Naive thymus-derived CD4-positive, alpha-beta T cell (primary cell): ENCODE data around the gene TECPR2. TPM values are rescaled to one million over a fixed set of nuclear protein-coding genes. Genes with fewer than 3 reads are reported as not detected.
A peak's percentile ranks its signal among the peaks of the same experiment; 100 is the strongest.

Experiments used
- ATAC-seq: fragments of 150-1000 bp; cut with Tn5 transposase; 2 replicates; pipeline ENCODE4 v1.10.0; 2021; ENCODE audit warnings: mild to moderate bottlenecking, moderate library complexity
- CTCF ChIA-PET: fragments of 350-600 bp; sonication (Branson Sonifier 250); formaldehyde crosslinking; loops from one replicate; lab custom pipeline; 2021; ENCODE audit warnings: antibody characterized with exemption; lab: Charles Lee
- POLR2A ChIA-PET: fragments of 350-600 bp; sonication (Branson Sonifier 250); formaldehyde crosslinking; loops from one replicate; lab custom pipeline; 2021; ENCODE audit warnings: antibody characterized with exemption, inconsistent platforms; lab: Charles Lee
- DNase-seq, 9 donors: peaks; one replicate each; pipeline versions ENCODE4 v3.0.0 to v3.0.0-alpha.2; 2020 to 2022; ENCODE audit warnings: mixed read lengths in 1 of 9
- H3K27ac ChIP-seq: one replicate; pipeline ENCODE4 v1.7.0; 2013; ENCODE audit warnings: mild to moderate bottlenecking, low read depth, low read length, moderate library complexity
- H3K27me3 ChIP-seq, 2 donors: one replicate each; pipeline ENCODE4 v1.7.0; 2013; ENCODE audit warnings: low read length in 2 of 2, mild to moderate bottlenecking in 2 of 2, moderate library complexity in 2 of 2; ENCODE audit not compliant: control insufficient read depth in 2 of 2, insufficient read depth in 2 of 2
- H3K36me3 ChIP-seq, 3 experiments: 1 replicate in 2 of 3; 2 replicates in 1 of 3; pipeline ENCODE4 v1.7.0; 2013; ENCODE audit warnings: low read length in 3 of 3, mild to moderate bottlenecking in 3 of 3, moderate library complexity in 1 of 3; ENCODE audit not compliant: insufficient read depth in 3 of 3, control insufficient read depth in 2 of 3
- H3K4me1 ChIP-seq, 2 donors: one replicate each; pipeline ENCODE4 v1.7.0; 2013; ENCODE audit warnings: low read length in 2 of 2, mild to moderate bottlenecking in 2 of 2, moderate library complexity in 1 of 2; ENCODE audit not compliant: control insufficient read depth in 2 of 2, insufficient read depth in 2 of 2
- H3K4me3 ChIP-seq: 2 replicates; pipeline ENCODE4 v1.7.0; 2013; ENCODE audit warnings: mild to moderate bottlenecking, low read length
- H3K9me3 ChIP-seq, 3 experiments: 1 replicate in 2 of 3; 2 replicates in 1 of 3; pipeline ENCODE4 v1.7.0; 2013; ENCODE audit warnings: low read length in 3 of 3; ENCODE audit not compliant: control insufficient read depth in 2 of 3
- H3K27ac Mint-ChIP-seq, 9 donors: one replicate each; pipeline ENCODE4 v1.8.0; 2020 to 2022; ENCODE audit warnings: mixed read lengths in 9 of 9, mild to moderate bottlenecking in 8 of 9, moderate library complexity in 5 of 9, inconsistent platforms in 2 of 9
- H3K27me3 Mint-ChIP-seq, 5 donors: one replicate each; pipeline ENCODE4 v1.8.0; 2021 to 2022; ENCODE audit warnings: mixed read lengths in 5 of 5, mild to moderate bottlenecking in 1 of 5
- H3K36me3 Mint-ChIP-seq, 5 donors: one replicate each; pipeline ENCODE4 v1.8.0; 2020 to 2022; ENCODE audit warnings: mixed read lengths in 5 of 5, mild to moderate bottlenecking in 3 of 5, inconsistent platforms in 1 of 5
- H3K4me1 Mint-ChIP-seq, 7 donors: one replicate each; pipeline ENCODE4 v1.8.0; 2020 to 2022; ENCODE audit warnings: mixed read lengths in 7 of 7, mild to moderate bottlenecking in 3 of 7, inconsistent platforms in 1 of 7
- H3K4me3 Mint-ChIP-seq, 10 donors: one replicate each; pipeline ENCODE4 v1.8.0; 2020 to 2022; ENCODE audit warnings: mild to moderate bottlenecking in 10 of 10, mixed read lengths in 10 of 10, moderate library complexity in 6 of 10, inconsistent platforms in 2 of 10
- H3K9me3 Mint-ChIP-seq, 11 donors: one replicate each; pipeline ENCODE4 v1.8.0; 2020 to 2022; ENCODE audit warnings: mixed read lengths in 11 of 11, mild to moderate bottlenecking in 4 of 11, inconsistent platforms in 1 of 11, moderate library complexity in 1 of 11
- intact Hi-C, 2 donors: fragments of 100-400 bp; cut with micrococcal nuclease; formaldehyde crosslinking; loops; one replicate each; pipeline ENCODE4 v1.15.1; 2023
- polyA plus RNA-seq, 2 donors: library from polyadenylated mRNA; unstranded; fragments of 300-500 nt; fragmentation: Illumina TruSeq; gene quantifications; one replicate each; pipeline ENCODE4 v1.2.3, GENCODE V29; 2021
- total RNA-seq, 6 experiments: library from RNA in 5 of 6; stranded (reverse) in 5 of 6; gene quantifications; 1 replicate in 5 of 6; 2 replicates in 1 of 6; pipeline ENCODE4 v1.2.3 and lab custom pipeline; 2021 to 2026

Gene TECPR2
- total and polyA plus RNA-seq, 7 experiments from 2014 or later, result 5.2 to 12.9 (median 10.0) TPM

- Histone ChIP-seq H3K9me3 (no peaks in the 10 kb centered on the region), H3K4me3 (no peak overlapping the region), H3K4me1 (no peaks in the 10 kb centered on the region), H3K27me3 (no peaks in the 10 kb centered on the region), H3K36me3 (peaks cover 0 to 52% (median 5%) of the 10 kb centered on the region in 3 experiments), H3K27ac (no peak overlapping the region)
- CTCF ChIA-PET, result no interaction called here
- Mint-ChIP-seq H3K4me1 (no peaks in the 10 kb centered on the region), H3K27ac (no peak overlapping the region), H3K9me3 (no peaks in the 10 kb centered on the region), H3K27me3 (no peaks in the 10 kb centered on the region), H3K36me3 (peaks cover 0 to 53% (median 13%) of the 10 kb centered on the region in 5 donors), H3K4me3 (no peak overlapping the region)
- POLR2A ChIA-PET, result no interaction called here
- no peak for DNase-seq
- intact Hi-C loops, result no loop called here
- no peak for ATAC-seq
Observed at GRCh38 chr14:102452302-102452701, 89.6 kb downstream of the TECPR2 start.

DNA sequence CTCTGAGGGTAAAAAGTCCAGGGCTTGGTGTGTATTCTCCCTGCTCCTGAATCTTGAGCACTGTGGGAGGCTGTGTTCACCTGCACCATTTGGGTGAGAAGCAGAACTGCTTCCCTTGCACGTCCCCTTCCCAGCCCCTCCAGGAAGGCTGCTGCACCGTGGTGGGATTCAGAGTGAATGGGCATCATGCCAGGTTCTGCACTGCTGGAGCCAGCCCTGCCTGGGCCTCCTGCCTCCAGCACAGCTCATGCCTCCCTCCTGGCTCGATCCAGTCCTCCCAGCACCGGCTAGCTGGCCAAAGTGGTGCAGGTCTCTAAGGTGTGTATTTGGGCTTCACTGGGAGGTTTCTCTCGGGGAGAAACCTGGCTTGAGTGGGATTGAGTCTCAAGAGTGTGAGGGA, 92.0 kb downstream of the TECPR2 start:
- peaks cover 0 to 62% (median 8%) of the 10 kb centered on the region in 5 donors for H3K36me3 Mint-ChIP-seq
- H3K4me3 ChIP-seq, result no peak overlapping the region
- H3K4me1 ChIP-seq, result no peaks in the 10 kb centered on the region
- no peak overlapping the region for H3K4me3 Mint-ChIP-seq
- H3K36me3 ChIP-seq, result peaks cover 0 to 51% (median 5%) of the 10 kb centered on the region in 3 experiments
- H3K27ac ChIP-seq, result no peak overlapping the region
- H3K4me1 Mint-ChIP-seq, result no peaks in the 10 kb centered on the region
- DNase-seq (no peak), ATAC-seq (no peak)
- intact Hi-C loops, result no loop called here
- H3K27ac Mint-ChIP-seq, result no peak overlapping the region
- H3K9me3 ChIP-seq, result no peaks in the 10 kb centered on the region
- ChIA-PET POLR2A (no interaction called here), CTCF (no interaction called here)
- no peaks in the 10 kb centered on the region for H3K9me3 Mint-ChIP-seq
- no peaks in the 10 kb centered on the region for H3K27me3 Mint-ChIP-seq
- no peaks in the 10 kb centered on the region for H3K27me3 ChIP-seq

GRCh38 chr14:102457509-102457908, 94.8 kb downstream of the TECPR2 start:
- no peaks in the 10 kb centered on the region for H3K4me1 ChIP-seq
- peaks cover 0 to 47% (median 4%) of the 10 kb centered on the region in 5 donors for H3K36me3 Mint-ChIP-seq
- H3K27me3 ChIP-seq, result no peaks in the 10 kb centered on the region
- H3K27me3 Mint-ChIP-seq, result no peaks in the 10 kb centered on the region
- peaks cover 0 to 7% (median 2%) of the 10 kb centered on the region in 7 donors for H3K4me1 Mint-ChIP-seq
- no peak for ATAC-seq
- no peaks in the 10 kb centered on the region for H3K9me3 ChIP-seq
- CTCF ChIA-PET, result no interaction called here
- H3K27ac ChIP-seq, result no peak overlapping the region
- intact Hi-C loops, result loop anchor here in 1 of 2 donors (1.0 kb wide), 1 partner anchor 59 kb away; no protein-coding TSS in a partner anchor
- H3K36me3 ChIP-seq, result peaks cover 0 to 24% (median 0%) of the 10 kb centered on the region in 3 experiments
- no peaks in the 10 kb centered on the region for H3K9me3 Mint-ChIP-seq
- H3K4me3 ChIP-seq, result no peak overlapping the region
- POLR2A ChIA-PET, result no interaction called here
- no peak overlapping the region for H3K4me3 Mint-ChIP-seq
- DNase-seq, result no peak
- no peak overlapping the region for H3K27ac Mint-ChIP-seq

DNA sequence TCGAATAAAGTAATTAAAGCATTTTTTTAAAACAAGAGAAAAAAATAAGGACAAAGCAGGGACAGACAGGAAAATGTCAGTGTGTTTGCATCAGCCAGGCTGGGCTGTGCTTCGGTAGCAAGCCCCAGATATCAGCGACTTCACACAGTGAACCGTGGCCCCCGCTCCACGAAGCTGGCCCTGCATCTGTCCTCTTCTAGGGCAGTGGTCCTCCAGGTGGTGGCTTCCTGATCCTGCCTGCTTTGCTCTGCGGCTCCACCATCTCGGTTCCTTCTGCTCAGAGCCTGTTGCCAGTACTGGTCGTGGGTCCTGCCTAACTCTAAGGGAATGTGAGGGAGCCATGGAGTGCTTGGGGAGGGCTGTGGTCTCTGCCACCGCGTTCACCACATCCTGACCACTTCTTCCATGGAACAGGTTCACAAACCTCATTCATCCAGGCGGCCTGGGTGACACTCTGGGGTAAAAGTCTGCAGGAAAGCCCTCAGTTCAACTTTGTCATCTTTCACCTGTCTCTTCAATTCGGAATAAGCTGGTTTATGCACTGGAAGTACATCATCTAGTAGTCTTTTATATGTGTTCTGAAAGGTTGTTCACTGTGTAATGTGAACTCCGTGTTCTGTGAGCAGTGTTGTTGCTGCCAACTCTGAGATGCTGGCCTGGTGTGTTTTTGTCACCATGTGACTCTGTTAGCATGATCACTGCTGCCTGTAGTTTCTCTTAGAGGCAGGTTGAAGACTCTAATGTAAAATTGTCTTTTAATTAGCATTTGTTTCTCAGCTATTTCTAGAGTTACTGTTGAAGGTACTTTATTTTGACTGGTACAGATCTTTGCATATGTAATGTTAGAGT, 99.0 kb downstream of the TECPR2 start:
- no peaks in the 10 kb centered on the region for H3K27me3 Mint-ChIP-seq

DNA sequence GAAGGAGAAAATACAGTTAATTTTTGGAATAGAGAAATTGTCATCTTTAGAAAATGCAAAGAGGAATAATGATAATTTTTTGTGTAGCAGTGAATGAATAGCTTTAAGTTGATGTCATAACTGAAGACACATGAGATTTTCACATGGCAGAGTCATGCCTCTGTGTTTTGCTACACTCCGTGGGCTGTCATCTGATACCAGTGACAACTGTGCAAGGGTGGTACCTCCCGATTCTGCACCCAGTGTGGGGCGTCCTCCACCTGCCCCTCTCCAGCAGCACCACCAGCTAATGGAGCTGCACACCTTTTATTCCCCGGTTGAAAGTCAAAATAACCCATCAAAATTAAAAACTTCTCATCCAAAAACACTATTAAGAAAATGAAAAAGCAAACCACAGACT, 99.7 kb downstream of the TECPR2 start:
- Histone ChIP-seq H3K4me1 (no peaks in the 10 kb centered on the region), H3K36me3 (peaks cover 0 to 24% (median 3%) of the 10 kb centered on the region in 3 experiments), H3K9me3 (no peaks in the 10 kb centered on the region), H3K27me3 (no peaks in the 10 kb centered on the region), H3K27ac (no peak overlapping the region), H3K4me3 (no peak overlapping the region)
- Mint-ChIP-seq H3K27me3 (no peaks in the 10 kb centered on the region), H3K36me3 (peaks cover 0 to 55% (median 19%) of the 10 kb centered on the region in 5 donors), H3K9me3 (no peaks in the 10 kb centered on the region), H3K4me3 (no peak overlapping the region), H3K27ac (no peak overlapping the region), H3K4me1 (peaks cover 0 to 7% (median 3%) of the 10 kb centered on the region in 7 donors)
- DNase-seq (no peak), ATAC-seq (no peak)
- ChIA-PET CTCF (no interaction called here), POLR2A (no interaction called here)
- intact Hi-C loops, result no loop called here

More for the DNA sequence above, 99.0 kb downstream of the TECPR2 start:
- Mint-ChIP-seq H3K27ac (no peak overlapping the region), H3K9me3 (no peaks in the 10 kb centered on the region), H3K36me3 (peaks cover 0 to 56% (median 14%) of the 10 kb centered on the region in 5 donors), H3K4me1 (peaks cover 0 to 7% (median 3%) of the 10 kb centered on the region in 7 donors), H3K4me3 (no peak overlapping the region)
- DNase-seq (no peak), ATAC-seq (no peak)
- Histone ChIP-seq H3K9me3 (no peaks in the 10 kb centered on the region), H3K27me3 (no peaks in the 10 kb centered on the region), H3K36me3 (peaks cover 0 to 24% (median 3%) of the 10 kb centered on the region in 3 experiments), H3K4me3 (no peak overlapping the region), H3K27ac (no peak overlapping the region), H3K4me1 (no peaks in the 10 kb centered on the region)
- ChIA-PET CTCF (no interaction called here), POLR2A (no interaction called here)
- intact Hi-C loops, result no loop called here

DNA sequence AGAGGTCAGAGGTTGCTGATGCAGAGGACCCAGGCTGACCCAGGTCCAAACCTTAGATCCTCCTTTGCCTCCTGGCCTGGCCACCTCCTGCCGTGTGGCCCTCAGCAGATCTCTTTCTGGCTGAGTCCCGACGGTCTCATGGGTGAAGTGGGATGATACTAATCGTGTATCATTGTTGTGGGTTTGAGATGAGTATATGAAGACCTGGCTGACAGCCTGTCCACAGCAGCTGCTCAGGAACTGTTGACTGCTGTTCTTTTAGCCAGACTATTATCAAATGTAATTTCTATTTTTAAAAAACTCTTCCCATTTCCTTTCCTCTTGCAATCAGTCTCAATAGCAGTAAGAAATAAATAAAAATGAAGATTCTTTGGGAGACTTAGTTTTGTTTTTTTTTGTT, 101.3 kb downstream of the TECPR2 start:
- Mint-ChIP-seq H3K4me1 (peaks cover 0 to 7% (median 3%) of the 10 kb centered on the region in 7 donors), H3K4me3 (no peak overlapping the region), H3K27ac (peak overlapping the region in 1 of 9 donors; percentile 44), H3K9me3 (no peaks in the 10 kb centered on the region), H3K36me3 (peaks cover 3 to 53% (median 26%) of the 10 kb centered on the region in 5 donors), H3K27me3 (no peaks in the 10 kb centered on the region)
- intact Hi-C loops, result no loop called here
- H3K36me3 ChIP-seq, result peaks cover 0 to 17% (median 3%) of the 10 kb centered on the region in 3 experiments
- no peaks in the 10 kb centered on the region for H3K9me3 ChIP-seq
- ATAC-seq, result no peak
- no peak overlapping the region for H3K4me3 ChIP-seq
- ChIA-PET POLR2A (no interaction called here), CTCF (no interaction called here)
- no peaks in the 10 kb centered on the region for H3K27me3 ChIP-seq
- H3K4me1 ChIP-seq, result no peaks in the 10 kb centered on the region
- no peak overlapping the region for H3K27ac ChIP-seq
- DNase-seq, result no peak
